Fibroblast of skin of right quadriceps (primary cell): ENCODE data around the gene NHERF2.

Experiments
- DNase-seq: peaks from one replicate; pipeline ENCODE4 v3.0.0-alpha.2; 2013

The NHERF2 gene

GRCh38 chr16:2042171-2042985 lies 15.7 kb downstream of the NHERF2 start:
- DNase-seq = no peak

- DNase-seq = no peak
Measured at GRCh38 chr16:2042986-2043666, 16.4 kb downstream of the NHERF2 start.

GRCh38 chr16:2043667-2044451 lies 17.2 kb downstream of the NHERF2 start:
- DNase-seq = no peak

- DNase-seq = no peak
Measured at GRCh38 chr16:2044541-2044940, 17.8 kb downstream of the NHERF2 start.

GRCh38 chr16:2045965-2046892 lies 19.5 kb downstream of the NHERF2 start:
- DNase-seq = no peak

- no peak for DNase-seq
Measured at GRCh38 chr16:2046893-2047329, 20.2 kb downstream of the NHERF2 start.

GRCh38 chr16:2047330-2048115 lies 20.8 kb downstream of the NHERF2 start, which contains the start of the genes NTHL1 and TSC2:
Gene NTHL1, minus strand, starts transcription at chr16:2047834. Its CDS starts 11 bp downstream, at chr16:2047823.
Gene TSC2, plus strand, starts transcription at chr16:2047985. Its CDS starts 631 bp downstream, at chr16:2048616.
- DNase-seq = peak; percentile 92

- DNase-seq = no peak
Measured at GRCh38 chr16:2048116-2048543, 21.4 kb downstream of the NHERF2 start.

- no peak for DNase-seq
Measured at GRCh38 chr16:2053211-2053610, 26.5 kb downstream of the NHERF2 start.

GRCh38 chr16:2053897-2054296 lies 27.2 kb downstream of the NHERF2 start:
- no peak for DNase-seq

- no peak for DNase-seq
Measured at GRCh38 chr16:2054543-2055245, 28.0 kb downstream of the NHERF2 start.

GRCh38 chr16:2056077-2056476 lies 29.4 kb downstream of the NHERF2 start:
- no peak for DNase-seq

GRCh38 chr16:2056681-2057407 lies 30.1 kb downstream of the NHERF2 start:
- no peak for DNase-seq

- DNase-seq = no peak
Measured at GRCh38 chr16:2057438-2057837, 30.7 kb downstream of the NHERF2 start.

- no peak for DNase-seq
Measured at GRCh38 chr16:2058420-2058819, 31.7 kb downstream of the NHERF2 start.

- DNase-seq = no peak
Measured at GRCh38 chr16:2058872-2059271, 32.2 kb downstream of the NHERF2 start.

- DNase-seq = no peak
Measured at GRCh38 chr16:2060346-2060745, 33.6 kb downstream of the NHERF2 start.

- DNase-seq = no peak
Measured at GRCh38 chr16:2061023-2061422, 34.3 kb downstream of the NHERF2 start.

GRCh38 chr16:2061526-2061925 lies 34.8 kb downstream of the NHERF2 start:
- DNase-seq = no peak

GRCh38 chr16:2062801-2063200 lies 36.1 kb downstream of the NHERF2 start:
- DNase-seq = no peak
